Measurements from ENCODE around the gene PSME4.
"Not testable (repeated sequence)": the region's sequence is repeated elsewhere in the genome, so short reads cannot be mapped to it uniquely, and the experiment has no call there.

The PSME4 gene

DNA sequence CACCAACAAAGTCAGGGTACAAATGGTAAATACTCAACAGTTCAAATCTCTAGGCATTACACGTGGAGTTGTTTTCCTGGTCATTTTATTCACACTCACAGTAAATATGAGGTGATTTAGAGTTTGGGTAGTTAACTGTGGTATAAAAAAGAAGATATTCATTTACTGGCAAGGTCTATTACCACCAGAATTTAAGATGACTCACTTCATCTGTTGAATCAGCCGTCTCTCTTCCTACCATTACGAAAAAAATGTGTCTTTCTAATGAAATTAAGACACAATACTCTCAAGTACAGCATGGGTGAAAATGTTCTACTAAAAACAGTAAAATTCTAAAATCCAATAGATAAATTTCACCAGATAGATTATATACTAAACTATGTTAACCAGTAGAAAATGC lies 90.0 kb downstream of the PSME4 start:
- DNase-seq = no peak

DNA sequence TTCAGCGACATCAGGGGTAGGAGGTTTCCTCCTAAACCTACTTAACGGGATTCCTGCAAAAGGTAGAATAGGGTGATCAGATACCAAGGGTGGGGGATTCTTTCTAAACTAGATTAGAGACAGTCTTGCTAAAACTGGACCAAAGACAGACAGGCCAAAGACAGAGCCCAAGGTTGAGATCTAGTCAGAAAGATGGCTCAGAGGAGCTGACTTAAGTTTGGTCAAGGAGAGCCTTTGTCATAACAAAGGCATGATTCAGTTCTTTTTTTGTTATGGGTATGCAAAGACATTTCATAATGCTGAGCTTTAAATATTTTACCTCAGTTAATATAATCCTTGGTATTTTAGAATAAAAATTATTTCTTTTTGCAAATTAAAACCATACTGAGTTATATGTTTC lies 93.2 kb downstream of the PSME4 start:
- no peak for DNase-seq

DNA sequence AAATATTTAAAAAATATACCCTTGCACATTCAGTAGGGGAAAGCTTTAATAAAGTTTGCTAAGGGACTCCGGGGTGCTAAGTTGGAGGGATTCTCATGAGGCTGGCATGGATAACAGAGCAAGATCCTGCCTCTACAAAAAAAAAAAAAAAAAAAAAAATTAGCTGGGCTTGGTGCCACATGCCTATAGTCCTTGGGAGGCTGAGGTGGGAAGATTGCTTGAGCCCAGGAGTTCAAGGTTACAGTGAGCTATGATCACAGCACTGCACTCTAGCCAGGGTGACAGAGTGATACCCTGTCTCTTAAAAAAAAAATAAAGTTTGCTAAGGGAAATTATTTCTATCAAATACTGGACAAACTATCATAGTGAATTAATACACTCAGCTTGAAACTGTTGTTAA lies 93.7 kb downstream of the PSME4 start:
- DNase-seq = no peak

DNA sequence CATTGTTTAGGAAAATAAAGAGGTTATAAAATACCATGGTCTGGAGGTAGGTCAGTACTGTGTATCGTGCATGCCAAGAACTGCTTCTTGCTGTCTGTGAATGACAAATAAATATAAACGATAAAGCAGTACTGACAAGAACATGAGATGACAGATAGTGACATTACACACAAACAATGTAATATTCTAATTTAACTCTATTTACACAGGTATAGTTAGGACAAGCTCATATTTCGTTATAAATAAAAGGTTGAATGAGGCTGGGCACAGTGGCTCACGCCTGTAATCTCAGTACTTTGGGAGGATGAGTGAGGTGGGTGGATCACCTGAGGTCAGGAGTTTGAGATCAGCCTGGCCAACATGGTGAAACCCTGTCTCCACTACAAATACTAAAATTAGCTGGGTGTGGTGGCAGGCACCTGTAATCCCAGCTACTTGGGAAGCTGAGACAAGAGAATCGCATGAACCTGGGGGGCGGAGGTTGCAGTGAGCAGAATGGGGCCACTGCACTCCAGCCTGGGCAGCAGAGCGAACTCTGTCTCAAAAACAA lies 96.3 kb downstream of the PSME4 start:
- no peak for DNase-seq

DNA sequence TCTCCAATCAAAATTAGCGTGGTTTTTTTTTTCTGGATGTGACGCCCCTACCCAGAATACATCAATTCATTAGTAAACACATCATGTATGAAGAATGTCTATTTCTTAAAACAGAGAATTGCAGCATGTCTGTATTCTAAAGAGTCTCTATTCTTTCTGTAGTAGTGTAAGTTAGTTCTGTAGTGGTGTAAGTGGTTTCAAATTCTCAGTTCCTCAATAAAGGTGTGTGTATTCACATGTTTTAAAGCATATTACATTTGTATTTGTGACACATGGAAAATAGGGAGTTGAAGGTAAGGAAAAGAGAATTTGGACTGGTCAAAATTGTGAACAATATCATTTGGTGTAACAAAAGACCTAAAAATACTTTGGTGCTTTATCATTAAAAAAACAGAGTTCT lies 103.0 kb downstream of the PSME4 start:
- DNase-seq = no peak

DNA sequence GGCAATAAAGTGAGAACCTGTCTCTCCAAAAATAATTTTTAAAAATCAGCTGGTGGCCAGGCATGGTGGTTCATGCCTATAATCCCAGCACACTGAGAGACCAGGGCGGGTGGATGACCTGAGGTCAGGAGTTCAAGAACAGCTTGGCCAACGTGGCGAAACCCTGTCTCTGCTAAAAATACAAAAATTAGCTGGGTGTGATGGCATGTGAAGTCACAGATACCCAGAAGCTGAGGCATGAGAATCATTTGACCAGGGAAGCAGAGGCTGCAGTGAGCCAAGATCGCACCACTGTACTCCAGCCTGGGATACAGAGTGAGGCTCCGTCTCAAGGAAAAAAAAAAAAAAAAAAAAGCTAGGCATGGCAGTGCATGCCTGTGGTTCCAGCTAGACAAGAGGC lies 103.6 kb downstream of the PSME4 start:
- DNase-seq = no peak

DNA sequence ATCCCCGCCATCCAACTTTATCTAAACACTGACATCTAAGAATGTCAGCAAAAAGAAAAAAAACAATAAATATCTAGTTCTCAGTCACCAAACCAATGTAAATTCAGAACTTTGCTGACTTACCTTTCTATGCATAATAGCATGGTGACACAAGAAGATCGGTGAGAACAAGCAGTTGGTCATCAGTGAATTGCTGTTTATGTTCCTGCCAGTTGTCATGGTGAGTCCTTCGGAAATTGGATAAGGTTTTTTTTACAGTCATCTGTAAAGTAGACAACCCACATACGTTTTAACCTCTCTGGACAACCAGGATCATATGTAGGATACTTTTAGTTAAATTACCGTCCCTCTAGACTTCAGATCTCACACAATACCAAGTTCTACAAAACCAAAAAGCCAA lies 104.8 kb downstream of the PSME4 start:
- no peak for DNase-seq

DNA sequence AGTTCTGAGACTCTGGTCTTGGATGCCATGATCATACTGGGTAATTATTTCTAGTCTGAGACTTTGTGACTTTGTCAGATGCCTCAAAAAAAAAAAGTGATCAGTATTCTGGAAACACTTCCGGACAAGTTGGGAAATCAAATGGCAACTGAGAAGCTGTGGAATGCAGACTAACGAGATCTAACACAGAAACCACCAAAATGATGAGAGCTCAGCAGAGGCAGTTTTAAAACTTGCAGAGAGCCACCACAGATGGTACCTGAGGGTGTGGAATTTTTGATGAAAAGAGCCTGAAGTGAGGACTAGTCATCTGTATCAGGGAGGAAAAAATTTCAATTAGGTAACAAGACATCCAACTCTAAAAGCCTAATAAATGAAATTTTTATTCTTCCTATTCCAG lies 105.5 kb downstream of the PSME4 start:
- DNase-seq = no peak

DNA sequence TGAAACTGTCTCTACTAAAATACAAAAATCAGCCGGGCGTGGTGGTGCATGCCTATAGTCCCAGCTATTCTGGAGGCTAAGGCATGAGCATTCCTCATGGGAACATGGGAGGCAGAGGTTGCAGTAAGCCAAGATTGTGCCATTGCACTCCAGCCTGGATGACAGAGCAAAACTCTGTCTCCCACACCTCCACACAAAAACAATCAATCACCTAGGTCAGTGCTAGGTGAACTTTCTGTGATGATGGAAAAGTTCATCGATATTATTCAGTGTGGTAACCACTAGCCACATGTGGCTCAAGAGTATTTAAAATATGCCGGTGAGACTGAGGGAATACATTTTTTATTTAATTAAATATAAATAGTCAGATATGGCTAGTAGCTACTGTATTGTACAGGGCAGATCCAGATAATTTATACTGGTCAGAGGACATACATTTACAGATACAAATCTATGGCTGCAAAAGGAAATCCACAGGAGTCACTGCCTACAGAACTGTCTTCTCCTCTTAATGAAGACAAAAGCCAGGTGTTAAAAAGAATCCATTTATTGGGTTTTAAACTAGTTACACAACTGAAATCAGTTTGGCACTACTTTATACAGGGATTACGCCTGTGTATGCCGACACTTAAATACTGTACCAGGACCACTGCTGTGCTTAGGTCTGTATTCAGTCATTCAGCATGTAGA lies 107.1 kb downstream of the PSME4 start:
- no peak for DNase-seq

DNA sequence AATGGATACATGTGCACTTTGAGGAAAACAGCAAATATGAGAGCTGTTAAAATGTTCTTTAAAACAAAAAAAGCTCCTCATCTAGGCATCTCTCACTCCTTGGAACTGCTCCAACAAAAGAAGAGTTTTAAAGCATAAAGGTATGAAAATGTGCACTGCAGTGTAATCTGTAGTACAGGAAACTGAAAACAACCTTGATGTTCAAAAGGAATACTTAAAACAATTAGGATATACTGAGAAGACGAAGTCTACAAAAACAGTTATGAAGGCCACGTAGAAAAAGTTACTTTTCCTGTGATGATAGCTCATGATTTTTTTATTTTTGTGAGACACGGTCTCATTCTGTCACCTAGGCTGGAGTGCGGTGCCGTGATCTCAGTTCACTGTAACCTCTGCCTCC lies 109.0 kb downstream of the PSME4 start:
- DNase-seq = no peak

DNA sequence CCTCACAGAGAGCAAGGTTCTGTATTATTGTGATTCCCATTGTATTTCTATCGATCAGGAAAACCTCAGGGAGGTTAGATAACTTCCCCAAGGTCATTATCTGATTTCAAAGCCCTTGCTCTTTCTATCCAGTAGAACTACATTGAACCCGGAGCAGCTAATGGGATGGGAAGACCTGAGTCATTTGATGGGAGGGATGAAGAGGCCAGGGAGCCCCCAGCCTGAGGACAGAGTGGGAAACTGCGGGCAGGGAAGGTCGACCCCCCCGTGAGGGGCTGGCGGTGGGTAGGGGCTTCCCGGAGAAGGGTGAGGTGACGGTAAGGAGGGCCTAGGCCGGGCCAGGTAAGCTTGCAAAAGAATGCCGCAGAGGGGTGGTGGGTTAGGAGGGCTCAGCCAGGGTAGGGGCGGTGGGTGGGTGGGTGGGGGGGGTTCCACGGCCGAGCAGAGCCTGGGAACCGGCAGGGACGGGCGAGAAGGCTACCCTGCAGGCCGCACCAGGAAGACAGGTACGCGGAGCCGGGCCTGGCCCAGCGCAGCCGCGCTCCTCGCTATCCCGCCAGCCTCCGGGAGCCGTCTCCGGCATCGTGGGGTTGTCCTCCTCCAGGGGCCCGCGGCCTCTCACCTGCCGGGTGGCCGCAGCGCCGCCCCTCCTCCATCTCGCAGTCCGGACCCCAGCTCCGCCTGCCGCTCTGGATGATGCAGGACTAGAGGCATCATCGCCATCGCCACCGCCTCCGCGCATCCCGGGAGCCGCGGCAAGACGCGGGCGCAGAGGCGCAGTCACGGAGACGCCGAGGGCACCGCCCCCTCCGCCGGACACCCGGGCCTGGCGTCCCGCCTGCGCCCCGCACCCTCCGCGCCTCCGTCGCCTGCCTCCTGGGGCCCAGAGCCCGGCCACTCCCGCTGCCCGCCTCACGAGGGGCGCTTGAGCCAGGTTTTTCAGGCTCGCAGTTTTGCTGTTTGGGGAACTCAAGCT lies 111.3 kb downstream of the PSME4 start, which contains the start of gene GPR75:
Gene GPR75, minus strand, starts transcription at position 762 of the 976 bp plus-strand sequence. CDS start 5,211 bp downstream, outside the sequence.
- no peak for DNase-seq

DNA sequence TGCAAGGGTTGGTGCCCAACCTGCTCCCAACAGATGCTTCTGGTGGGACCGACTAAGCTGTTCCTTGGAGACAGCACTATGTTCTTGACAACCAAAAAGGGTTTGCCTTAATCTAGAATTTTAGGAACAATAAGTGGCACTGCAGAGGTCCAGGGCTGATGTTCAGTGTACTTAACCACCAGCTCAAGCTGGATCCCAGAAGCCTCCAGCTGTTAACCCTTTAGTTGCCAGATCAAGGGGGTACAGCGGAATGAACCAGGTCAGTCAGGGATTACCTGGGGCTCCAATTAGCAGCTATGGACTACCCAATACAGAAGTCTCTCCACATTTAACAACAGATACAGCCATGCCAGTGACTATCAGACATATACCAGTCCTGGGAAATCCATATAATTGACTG lies 114.5 kb downstream of the PSME4 start:
- DNase-seq = no peak

DNA sequence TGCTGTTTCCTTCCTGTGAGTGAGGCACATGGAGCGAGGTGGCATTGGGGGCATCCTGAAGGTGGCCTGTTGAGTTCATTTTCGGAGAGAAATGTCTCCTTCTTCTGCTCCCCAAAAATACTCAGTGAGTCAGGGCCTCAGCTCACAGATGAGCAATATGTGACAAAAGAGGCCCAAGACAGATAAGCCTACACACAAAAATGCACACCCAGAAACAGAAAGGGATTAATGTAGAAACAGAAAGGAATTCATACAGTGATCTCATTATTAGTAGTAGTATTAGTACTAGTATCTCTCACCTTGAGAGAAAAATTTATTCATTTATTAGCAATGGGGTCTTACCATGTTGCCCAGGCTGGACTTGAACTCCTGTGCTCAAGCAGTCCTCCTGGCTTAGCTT lies 116.1 kb downstream of the PSME4 start:
- DNase-seq = no peak

DNA sequence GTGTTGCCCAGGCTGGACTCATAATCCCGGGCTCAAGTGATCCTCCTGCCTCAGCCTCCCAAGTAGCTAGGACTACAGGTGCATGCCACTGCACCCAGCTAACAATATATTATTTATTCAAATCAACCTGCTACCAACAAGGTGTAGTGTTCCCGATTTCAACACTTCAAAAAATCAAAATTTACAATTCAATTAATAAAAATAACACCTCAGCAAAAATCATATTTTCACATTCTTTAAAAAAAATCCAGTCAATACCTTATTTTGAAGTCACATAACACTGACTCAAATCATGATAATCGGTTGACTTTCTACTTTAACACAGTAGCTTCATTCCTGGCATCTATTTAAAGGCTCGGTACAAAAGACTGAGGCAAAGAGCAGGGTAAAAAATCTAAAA lies 118.3 kb downstream of the PSME4 start:
- DNase-seq = no peak

DNA sequence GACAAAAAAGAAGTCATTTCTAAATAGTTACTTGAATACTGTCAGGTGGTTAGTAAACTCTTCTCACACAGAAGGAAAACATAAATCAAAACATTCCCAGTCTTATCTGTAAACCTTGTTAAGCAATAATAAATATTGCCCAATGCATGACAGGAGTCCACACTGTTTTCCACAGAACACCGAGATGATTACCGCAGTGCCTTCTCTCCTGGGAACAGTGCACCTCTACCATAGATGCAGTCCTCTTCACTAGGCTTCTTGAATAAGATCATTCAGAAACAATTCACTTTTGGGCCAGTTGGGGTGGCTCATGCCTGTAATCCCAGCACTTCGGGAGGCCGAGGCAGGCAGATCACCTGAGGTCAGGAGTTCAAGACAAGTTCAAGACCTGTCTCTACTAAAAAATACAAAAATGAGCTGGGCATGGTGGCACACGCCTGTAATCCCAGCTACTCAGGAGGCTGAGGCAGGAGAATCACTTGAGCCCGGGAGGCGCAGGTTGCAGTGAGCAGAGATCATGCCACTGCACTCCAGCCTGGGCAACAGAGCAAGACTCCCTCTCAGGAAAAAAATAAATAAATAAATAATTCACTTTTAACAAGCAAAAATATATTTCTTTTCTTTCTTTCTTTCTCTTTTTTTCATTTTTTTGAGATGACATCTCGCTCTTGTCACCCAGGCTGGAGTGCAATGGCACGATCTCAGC lies 119.6 kb downstream of the PSME4 start:
- not testable (repeated sequence) for DNase-seq

DNA sequence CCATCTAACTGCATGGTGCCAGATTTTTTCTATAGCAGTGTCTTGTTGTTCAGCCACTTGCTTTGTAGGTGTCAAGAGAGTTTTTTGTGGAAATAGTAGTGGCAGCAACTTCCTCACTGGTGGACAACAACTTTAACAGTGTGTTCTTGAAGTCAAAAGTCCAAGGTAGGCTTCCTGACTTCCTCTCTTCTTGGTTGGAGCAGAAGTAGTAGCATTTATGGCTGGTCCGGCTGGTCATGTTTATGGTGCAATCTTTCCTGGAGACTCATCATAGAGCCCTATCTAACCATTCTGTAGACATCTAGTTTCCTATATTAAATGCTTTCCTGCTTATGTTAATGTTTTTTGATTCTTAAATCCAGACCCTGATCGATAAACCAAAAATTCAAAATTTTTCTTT lies 122.7 kb downstream of the PSME4 start:
- no peak for DNase-seq

DNA sequence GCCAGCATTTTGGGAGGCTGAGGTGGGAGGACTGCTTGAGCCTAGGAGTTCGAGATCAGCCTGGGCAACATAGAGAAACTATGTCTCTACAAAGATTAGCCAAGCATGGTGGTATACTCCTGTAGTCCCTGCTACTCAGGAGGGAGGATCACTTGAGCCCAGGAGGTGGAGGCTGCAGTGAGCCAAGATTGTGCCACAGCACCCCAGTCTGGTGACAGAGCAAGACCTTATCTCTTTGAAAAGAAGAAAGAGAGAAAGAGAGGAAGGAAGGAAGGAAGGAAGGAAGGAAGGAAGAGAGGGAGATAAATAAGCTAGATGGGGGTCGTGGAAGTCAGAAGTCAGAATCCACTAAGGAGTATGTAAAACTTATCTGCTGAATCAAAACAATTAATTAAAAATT lies 127.2 kb downstream of the PSME4 start:
- no peak for DNase-seq

DNA sequence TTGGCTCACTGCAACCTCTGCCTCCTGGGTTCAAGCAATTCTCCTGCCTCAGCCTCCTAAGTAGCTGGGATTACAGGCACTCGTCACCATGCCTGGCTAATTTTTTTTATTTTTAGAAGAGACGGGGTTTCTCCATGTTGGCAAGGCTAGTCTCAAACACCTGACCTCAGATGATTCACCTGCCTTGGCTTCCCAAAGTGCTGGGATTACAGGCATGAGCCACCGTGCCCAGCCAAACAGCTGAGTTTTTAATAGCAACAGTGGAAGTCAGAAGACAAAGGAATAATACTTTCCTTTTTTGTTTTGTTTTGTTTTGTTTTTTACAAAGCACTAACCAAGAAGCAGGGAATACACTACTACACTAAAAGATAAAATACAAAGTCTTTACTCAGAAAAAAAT lies 127.9 kb downstream of the PSME4 start:
- no peak for DNase-seq

DNA sequence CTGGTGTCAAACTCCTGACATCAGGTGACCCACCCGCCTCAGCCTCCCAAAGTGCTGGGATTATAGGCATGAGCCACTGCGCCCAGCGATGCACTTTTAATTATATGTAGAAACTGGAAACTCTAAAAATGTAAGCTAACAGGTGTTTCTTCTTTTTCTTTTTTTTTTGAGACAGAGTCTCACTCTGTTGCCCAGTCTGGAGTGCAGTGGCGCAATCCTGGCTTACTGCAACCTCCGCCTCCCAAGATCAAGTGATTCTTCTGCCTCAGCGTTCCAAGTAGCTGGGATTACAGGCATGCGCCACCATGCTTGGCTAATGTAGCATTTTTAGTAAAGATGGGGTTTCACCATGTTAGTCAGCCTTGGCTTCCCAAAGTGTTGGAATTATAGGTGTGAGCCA lies 129.1 kb downstream of the PSME4 start:
- DNase-seq = not testable (repeated sequence)

DNA sequence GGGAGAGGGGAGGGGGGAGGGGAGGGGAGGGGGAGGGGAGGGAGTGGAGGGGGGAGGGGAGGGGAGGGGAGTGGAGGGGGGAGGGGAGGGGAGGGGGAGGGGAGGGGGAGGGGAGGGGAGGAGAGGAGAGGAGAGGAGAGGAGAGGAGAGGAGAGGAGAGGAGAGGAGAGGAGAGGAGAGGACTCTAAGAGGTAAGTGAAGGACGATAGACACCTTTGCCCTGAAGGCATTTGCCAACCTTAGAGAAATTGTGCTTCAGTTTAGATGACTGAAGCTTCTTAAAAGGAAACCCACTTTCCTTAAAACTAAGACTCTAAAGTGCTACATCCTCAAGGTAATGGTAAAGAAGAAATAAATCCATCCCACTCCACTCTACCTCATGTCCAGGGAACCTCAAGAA lies 130.2 kb downstream of the PSME4 start:
- no peak for DNase-seq

DNA sequence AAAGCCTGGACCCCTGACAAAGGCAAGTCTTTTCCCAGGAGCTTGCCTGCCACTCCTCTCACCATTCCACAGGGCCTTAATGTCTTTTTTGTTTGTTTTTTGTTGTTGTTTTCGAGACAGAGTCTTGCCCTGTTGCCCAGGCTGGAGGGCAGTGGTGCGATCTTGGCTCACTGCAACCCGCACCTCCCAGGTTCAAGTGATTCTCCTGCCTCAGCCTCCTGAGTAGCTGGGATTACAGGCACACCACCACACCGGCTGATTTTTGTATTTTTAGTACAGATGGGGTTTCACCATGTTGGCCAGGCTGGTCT lies 140.9 kb downstream of the PSME4 start:
- not testable (repeated sequence) for DNase-seq

DNA sequence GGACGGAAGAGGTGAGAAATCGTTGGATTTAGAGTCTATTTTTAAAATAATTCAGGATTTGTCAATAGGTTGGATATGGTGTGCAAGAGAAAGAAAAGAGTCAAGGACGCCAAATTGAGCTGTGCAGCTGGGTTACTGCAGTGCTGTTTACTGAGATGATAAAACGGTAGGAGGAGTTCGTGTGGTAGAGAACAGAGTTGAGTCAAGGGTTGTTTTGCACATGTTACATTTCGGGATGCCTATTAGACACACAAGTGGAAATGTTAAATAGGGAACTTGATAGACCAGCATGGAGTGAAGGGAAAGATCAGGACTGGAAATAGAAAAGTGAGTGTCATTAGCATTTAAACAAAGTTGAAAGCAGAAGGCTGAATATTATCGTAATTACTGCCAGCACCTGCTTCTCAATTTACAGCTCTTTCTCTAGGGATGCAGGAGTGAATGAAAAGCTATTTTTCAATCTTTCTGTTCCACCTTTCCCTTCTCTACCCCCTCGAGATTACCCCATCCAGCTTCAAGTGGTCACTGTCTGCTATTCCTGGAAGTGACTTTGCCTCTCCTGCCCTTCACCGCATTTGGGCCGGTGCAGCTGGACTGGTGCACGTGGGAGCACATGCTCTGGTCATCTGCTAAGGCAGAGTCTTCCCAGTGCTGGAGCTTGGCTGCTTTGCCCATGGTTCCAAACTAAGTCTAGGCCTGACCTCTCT lies 141.4 kb downstream of the PSME4 start:
- DNase-seq = no peak

DNA sequence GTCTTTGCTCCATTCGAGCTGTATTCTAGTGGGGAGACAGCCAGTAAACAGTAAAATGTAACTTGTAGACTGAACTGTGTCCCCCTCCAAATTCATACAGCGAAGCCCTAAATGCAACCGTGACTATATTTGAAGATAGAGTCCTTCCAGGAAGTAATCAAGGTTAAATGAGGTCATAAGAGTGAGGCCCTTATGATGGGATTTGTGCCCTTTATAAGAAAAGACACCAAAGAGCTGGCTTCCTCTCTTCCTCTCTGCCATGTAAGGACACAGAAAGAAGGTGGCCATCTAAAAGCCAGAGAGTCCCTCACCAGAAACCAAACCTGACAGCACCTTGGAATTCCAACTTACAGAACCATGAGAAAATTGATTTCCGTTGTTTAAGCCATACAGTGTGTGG lies 142.5 kb downstream of the PSME4 start:
- DNase-seq = no peak

All from activated CD4-positive, CD25-positive, alpha-beta regulatory T cell (primary cell).